ENCODE results near the gene NOL4L.
A peak's percentile ranks its signal among the peaks of the same experiment; 100 is the strongest.
"Not testable (repeated sequence)": the region's sequence is repeated elsewhere in the genome, so short reads cannot be mapped to it uniquely, and the experiment has no call there.

The NOL4L gene

DNA sequence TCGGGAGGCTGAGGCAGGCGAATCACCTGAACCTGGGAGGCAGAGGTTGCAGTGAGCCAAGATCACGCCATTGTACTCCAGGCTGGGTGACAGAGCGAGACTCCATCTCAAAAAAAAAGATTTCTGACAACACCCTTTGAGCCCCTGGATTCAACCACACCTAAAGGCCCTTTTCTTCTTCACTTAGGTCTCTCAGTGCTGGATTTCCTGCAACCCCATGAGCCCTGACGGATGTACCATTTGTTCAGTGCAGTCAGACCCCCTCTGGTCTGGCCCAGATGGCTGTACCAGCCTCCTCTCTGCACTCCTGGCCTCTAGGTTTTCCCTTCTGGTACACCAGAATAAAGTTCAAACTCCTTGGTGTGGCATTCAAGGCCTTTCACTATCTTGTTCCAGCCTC, 9.1 kb upstream of the NOL4L start:
- no peak for DNase-seq

DNA sequence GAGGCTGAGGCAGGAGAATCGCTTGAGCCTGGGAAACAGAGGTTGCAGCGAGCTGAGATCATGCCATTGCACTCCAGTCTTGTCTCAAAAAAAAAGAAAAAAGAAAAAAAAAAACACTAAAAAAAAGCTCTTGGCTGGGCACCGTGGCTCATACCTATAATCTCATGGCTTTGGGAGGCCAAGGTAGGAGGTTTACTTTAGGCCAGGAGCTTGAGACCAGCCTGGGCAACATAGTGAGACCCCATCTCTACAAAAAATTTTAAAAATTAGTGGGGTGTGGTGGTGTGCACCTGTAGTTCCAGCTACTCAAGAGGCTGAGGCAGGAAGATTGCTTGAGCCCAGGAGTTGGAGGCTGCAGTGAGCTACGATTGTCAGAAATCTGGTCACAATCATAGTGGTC, 7.5 kb upstream of the NOL4L start:
- not testable (repeated sequence) for DNase-seq

DNA sequence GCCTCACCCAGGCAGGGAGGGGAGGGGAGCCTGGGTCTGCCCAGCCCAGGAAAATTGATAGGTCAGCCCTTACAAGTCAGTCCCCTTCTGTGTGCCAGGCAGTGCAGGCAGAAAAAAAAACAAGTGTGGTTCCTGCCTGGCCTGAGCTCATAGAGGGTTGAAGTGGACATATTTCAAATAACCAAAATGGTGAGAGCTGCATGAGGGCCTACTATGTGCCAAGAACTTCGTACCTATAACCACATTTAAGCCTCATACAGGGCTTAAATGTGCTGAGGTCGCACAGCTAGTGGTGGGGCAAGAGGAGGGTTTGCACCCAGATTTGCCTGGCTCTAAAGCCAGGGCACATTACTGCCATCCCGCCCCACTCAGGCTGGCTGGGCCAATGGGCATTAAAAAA, 6.9 kb upstream of the NOL4L start:
- no peak for DNase-seq

DNA sequence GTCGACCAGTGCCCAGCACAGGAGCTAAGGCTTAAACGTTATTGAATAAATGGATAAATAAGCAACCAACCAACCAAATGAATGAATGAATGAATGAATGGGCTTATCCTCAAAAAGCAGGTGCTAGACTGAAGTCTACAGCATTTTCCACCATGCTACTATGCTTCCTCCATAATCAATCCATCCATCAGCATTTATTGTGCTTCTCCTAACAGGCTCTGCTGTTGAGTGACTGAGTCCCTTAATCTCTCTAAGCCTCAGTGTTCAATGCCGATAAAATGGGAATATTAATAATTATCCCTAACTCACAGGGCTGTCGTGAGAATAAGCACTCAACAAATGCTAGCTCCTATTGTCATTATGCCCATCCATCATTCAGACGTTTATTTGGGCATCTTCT, 4.6 kb upstream of the NOL4L start:
- DNase-seq: no peak

DNA sequence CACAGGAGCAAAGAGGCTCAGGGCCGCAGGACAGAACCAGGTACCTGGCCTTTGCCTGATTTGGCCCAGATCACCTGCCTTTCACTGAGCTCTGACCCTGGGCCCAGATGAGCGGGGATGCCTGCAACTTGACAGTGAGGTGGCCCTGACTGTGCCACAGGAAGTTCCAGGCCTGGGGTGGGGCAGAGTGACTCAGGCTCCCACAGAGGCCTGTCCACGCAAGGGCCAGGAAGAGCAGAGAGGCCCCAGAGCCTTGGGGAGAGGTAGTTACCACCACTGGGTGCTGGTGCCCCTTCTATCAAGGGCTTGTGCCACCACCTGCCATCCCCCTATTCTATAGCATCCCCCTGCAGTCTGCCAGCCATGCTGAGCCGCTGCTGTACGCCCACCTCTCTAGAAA, 4.1 kb upstream of the NOL4L start:
- no peak for DNase-seq

DNA sequence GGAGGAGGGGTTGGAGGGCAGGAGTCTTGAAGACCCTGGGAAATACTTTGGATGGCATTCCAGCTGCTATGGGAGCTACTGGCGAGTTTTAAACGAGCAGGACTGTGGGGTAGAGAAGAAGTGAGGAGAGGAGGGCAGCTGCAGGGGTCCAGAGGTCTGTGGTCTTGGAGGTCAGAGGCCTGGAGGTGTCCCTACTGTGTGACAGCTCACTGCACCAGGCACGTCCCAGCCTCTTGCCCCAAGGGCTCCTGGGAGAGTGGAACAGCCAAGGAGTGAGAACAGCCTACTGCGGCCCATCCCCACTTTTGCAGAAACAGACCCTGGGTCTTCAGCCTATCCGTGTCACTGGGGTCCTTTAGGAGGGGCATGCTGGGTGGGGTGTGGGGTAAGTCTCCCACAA, 2.9 kb upstream of the NOL4L start:
- no peak for DNase-seq

DNA sequence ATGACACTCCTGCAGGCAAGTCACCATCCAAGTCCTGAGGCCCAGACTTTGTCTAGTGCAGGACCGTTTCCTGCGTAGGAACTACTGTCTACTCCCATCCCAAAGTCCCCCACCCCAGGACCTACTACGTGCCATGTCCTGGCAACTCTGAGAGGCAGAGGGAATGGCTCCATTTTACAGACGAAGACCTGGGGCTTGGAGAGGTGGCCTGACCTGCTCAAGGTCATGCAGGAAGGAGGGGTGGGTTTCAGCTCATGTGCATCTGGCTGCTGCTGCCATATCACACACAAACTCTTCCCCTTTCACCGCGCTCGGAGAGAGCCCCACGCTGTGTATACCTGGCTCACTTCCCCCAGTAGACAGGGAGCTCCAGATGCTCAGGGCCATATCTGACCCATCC, 1.2 kb upstream of the NOL4L start:
- no peak for DNase-seq

DNA sequence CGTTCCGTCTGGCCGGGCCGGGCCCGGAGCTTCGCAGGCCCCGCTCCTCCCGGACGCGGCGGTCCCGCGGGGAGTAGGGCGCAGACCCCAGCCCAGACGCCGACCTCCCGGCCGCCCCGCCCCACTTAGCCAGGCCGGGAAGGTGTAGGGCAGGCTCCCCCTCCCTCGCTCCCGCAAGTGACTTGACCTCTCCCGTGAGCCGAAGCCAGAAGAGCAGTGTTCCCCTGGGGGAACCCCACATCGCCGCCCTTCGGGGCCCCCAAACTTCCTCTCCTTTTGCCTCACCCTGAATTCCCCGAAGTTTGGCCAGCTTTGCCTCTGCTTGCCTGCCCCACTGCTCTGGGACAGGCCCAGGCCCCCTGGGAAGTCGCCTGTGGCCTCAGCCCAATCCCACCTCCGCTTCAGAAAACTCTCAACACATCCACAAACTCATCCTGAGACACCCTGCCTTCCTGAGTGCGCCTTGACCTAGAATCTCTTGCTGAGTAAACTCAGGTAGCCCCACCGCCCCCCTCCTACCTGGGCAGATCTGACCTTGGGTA, 524 bp upstream of the NOL4L start:
- DNase-seq: peak; percentile 21

DNA sequence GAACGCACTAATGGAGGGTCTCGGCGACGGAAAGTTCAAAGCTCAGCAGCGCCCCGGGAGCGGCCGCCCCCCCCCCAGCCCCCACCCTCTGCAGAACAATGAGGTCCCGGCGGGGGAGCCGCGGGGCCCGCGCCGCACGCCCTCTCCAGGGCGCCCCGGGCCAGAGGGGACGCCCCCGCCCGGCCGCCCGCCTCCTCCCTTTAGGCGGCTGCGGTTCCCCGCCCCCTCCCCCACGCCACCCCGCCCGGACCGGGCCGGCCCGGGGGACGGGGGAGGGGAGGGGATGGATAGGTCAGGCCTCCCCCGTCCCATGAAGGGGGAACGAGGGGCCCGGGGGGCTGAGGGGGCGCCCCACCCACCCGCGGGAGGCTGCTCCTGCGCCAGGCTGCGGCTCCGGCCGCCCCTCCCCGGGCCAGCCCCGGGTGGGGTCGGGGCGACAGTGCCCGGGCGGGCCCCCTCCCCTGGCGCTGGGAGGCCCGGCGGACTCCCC, 1.5 kb downstream of the NOL4L start:
- peak; percentile 18 for DNase-seq

DNA sequence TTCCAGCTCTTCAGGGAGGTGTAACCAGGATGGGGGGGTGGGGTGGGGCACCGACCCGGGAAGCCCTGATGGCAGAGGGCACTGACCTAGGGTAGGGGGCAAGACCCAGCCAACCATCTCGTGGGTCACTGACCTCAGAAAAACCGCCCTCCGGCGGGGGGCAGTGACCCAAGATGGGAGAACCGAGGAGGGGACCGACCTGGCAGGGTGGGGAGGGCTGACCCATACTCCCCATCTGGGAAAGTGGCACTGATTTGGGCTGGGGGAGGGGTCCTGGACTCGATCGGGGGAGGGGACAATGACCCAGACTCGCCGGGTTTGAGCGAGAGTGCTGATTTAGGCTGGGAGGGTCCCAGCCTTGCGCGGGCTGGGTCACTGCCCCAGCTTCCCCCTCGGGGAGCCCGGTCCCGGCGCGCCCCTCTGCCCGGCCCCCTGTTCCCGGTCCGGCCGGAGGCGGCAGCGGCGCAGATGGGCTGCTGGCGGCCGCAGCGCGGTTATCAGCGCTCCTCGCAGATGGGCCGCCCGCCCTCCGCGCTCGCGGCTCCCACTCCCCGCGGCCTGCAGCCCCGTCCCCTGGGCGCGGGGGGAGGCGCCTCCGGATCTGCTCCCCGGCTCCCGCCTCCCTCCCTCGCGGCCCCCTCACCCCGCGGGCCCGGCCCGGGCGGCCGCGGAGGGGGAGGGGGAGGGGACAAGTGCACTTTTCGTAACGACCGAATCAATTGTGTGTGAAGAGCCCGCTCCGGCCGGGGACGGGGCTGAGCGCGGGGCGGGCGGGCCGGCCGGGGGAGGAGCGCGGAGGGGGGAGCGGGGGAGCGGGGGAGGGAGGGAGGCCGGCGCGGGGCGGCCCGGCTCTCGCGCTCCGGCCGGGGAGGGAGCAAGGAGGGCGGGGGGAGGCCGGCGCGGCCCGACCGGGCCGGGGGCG, 2.2 kb downstream of the NOL4L start:
- peak; percentile 33 for DNase-seq

DNA sequence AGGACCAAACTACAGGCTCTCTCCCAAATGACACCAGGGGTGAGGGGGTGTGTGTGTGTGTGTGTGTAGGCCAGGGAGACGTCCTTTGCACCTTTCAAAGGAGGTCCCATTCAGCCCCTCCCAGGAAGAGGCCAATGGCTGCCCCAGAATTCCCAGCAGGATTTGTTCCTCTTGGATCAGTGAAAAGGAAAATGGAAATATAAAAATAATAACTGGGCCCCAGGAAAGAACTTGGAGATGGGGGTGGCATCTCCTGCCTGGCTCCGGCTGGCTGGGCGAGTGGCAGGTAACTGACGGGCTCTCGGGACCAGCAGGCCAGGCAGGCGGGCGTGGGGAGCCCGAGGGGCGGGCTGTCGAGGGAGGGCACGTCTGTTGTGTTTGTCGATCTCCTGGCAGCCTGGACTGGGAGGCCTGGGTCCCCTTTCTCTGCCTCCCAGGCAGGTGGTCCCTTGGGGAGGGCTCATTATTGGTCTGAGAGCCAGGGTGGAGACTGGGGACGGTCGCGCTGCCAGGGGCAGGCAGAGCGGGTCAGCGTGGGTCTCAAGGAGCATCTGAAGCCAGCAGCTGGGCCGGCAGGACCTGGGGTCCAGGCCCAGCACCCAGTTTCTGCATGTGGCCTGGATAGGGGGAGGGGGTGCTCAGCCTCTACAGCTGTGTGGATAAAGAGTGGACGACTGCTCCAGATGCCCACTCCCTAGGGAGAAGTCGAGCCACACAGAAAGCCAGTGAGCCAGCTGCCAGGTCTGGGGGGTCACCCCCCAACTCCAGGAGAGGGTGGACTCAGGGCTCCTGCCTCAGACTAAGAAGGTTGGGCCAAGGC, 3.1 kb downstream of the NOL4L start:
- DNase-seq: no peak

DNA sequence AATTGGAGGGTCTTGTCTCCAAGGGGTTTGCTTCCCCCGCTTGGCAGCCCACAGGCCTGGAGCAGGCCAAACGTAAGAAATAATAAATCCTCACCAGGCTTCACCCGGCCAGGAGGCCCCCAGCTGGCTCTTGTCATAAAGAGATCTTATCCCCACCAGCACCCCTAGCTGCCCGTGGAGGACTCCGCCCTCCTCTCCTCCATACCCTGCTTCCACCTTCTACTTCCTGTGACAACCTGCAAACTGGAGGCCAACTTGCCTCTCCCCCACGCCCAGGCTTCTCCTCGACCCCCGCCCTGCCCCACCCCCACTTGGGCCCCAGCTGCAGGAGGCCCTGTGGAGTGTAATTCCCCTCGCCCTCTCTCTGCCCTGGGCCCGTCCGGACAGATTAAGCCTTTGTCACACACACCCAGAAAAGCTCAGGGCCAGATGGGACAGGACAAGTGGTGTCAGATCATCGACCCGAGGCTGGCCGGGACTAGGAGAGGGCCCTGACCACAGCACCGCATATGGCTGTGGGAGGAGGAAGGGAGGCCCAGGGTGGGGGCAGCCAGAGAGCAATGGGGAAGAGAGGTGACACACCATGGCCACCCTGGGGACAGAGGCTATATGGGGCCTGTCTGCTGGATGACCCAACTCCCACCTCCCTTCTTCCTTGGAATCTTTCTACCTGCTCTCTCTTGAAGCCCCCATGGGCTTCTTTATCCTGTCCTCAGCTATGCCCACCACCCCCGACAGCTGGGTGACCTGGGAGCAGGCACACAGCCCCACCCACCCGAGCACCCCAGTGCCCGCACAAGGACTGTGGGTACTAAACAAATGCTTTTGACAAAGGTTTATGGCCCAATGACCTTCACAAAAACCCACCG, 3.9 kb downstream of the NOL4L start:
- peak; percentile 31 for DNase-seq

DNA sequence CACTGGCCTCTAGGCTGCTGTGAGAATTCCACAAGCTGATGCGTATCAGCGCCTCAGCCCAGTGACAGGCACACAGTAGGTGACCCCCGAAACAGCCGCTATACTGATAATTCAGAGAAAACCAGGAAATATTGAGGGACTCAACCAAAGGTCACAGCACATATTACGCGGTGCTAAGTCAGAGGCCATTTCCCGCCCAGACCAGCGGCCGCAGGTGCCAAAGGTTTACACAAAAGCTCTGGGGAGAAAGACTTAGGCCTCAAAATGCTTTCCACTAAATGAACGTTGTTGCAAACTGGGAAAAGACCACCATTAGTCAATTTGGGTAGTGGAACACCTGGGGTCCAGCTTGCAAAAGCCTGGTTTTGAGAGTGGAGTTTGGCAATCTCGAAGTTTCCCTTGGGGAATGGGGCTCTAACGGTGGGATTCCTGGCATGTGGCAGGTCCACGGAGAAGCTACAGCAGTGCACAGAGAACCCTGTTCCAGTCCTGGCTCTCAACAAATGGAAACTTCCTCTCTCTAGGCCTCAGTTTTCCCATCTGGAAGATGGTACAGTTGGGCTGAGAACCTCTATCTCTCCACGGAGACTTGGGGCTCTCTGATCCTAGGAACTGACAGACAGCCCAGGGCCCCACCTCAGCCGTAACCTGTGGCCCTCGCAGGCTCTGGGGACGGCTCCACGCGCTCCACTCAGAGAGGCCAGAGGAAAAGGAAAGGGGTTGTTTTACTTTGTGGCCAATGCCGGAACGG, 4.7 kb downstream of the NOL4L start:
- DNase-seq: no peak

DNA sequence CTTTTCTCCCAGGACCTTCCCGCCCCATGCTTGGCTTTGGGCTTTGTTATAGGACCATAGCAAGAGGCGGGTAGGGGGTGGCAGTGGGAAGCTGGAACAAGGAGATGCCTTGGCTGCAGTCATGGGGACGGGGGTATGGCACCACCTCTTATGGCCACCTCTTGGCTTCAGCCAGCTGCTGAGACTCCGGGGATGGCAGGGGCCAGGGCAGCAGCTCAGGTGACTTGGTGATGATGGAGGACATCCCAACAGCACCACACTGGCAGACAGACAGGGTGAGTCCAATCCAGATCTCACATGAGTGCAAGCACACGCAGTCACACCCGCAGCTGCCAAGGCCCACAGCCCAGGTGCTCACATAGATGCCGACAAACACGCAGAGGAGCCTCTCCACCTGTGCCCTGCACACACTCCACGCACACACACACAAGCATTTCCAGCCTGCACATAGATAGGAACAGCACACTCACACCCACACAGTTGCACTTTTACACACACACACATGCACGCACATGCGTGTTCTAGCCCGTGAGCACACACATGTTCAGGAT, 6.2 kb downstream of the NOL4L start:
- DNase-seq: no peak

DNA sequence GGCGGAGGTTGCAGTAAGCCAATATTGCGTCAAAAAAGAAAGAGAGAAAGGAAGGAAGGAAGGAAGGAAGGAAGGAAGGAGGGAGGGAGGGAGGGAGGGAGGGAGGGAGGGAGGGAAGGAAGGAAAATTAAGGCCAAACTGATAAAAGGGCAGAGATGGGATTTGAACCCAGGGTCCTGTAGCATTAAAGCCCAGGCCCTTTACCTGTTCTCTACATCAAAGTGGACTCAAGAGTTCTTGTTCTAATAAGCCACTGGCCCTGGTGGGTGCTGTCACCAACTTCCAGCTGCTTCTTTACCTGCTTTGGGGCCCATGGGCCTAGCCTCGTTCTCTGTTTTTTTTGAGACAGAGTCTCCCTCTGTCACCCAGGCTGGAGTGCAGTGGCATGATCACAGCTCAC, 7.1 kb downstream of the NOL4L start:
- not testable (repeated sequence) for DNase-seq

DNA sequence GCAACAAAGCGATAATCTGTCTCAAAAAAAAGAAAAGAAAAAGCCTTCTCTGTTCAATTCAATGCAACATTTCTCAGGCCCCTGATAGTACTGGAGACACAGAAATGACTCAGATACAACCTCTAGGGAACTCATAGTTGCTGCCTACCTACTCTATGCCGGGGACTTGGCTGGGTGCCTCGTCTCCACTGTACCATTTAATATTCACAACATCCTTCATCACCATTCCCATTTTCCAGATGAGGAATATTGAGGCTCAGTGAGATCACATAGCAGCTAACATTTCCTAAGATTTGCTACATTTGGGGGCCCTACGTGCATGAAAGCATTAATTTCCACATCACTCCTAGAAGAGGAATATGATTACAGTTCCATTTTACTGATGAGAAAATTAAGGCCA, 7.5 kb downstream of the NOL4L start:
- no peak for DNase-seq

DNA sequence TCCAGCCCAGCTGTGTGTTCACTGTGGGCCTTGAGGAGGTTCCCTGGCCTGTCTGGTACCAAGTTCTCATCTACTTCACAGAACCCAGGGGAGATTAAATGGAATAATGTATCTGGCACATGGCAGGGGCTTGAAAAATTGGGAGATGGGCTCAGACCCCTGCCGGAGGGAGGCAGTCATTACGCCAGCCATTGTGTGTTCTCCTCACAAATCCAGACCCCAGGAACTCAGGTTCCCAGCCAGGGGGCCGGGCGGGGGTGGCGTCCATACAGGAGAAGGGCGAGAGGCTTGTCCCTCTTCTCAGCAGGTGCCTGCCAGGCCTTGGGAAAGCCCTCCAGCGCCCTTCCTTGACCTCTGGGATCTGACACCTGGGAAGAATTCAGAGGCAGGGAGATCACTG, 8.1 kb downstream of the NOL4L start:
- DNase-seq: no peak

DNA sequence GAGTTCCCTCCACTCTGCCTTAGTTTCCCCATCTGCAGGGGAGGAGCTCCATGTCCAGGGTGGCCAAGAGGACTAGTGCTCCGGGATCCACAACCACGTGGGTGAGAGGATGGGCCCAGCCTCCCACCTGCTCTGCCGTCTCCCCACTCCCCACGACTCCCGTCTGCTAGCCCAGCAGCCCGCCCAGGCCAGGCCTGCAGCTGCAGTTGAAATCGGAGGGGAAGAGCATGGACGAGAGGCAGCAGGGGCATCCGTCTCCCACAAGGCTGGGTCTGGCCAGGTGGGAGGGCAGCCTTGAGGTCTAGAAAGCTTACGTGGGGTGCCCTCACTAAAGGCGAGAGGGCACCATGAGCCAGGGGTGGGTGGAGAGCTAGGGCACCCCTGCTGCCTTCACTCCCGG, 8.6 kb downstream of the NOL4L start:
- DNase-seq: no peak

DNA sequence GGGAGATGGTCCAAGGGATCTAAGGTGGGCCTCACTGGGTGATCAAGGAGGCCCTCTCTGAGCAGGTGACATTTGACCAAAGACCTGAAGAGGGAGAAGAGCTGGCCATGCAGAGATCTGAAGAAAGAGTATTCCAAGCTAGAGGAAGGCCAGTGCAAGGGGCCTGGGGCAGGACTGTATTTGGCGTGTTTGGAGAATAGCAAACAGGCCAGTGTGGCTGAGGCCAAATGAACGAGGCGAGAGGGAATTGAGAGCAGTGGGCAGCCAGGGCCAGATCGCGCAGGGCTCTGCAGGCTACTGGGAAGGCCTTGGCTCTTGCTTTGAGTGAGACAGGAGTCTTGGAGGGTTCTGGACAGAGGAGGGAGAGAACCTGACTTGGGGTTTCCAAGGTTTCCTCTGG, 9.3 kb downstream of the NOL4L start:
- DNase-seq: no peak

DNA sequence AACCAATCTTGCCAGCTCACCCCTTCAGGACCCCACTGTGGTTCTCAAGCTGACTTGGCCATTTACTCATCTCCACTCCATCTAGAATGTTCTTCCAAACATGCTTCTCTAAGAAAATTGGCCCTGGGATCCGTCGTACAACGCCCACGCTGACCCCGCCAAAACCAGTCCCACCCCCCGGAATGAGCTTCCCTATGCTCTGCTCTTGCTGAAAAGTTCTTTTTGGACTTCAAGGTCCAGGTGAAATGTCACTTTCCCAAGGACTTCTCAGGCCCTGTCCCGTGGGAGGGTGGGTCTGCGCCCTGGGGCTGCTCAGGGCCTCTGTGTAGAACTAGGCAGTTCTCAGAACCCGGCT, 9.9 kb downstream of the NOL4L start:
- no peak for DNase-seq

All from CD4-positive, alpha-beta T cell treated with Interleukin-17A for 1 hour (primary cell).